H9 (cell line): Measurements from ENCODE around the gene B3GALT5. TPM values are rescaled to one million over a fixed set of nuclear protein-coding genes. Genes with fewer than 3 reads are reported as not detected.

Experiments used
- DNase-seq: peaks from one replicate; pipeline ENCODE4 v3.0.0-alpha.2; 2017
- H2AFZ ChIP-seq: one replicate; pipeline ENCODE4 v1.6.1; 2013; ENCODE audit warnings: mild to moderate bottlenecking, low read length, control low read depth, moderate library complexity
- H2AK5ac ChIP-seq: 2 replicates; pipeline ENCODE4 v1.6.1; 2013; ENCODE audit warnings: low read length, control low read depth, mixed read lengths; ENCODE audit not compliant: insufficient read length
- H2BK120ac ChIP-seq: one replicate; pipeline ENCODE4 v1.6.1; 2013; ENCODE audit warnings: low read depth, mild to moderate bottlenecking, low read length, control low read depth, inconsistent platforms; ENCODE audit not compliant: poor library complexity, severe bottlenecking
- H2BK12ac ChIP-seq: 2 replicates; pipeline ENCODE4 v1.6.1; 2013; ENCODE audit warnings: low read length, control low read depth, mixed read lengths, low read depth; ENCODE audit not compliant: insufficient read length
- H2BK15ac ChIP-seq: 2 replicates; pipeline ENCODE4 v1.6.1; 2013; ENCODE audit warnings: low read depth, low read length, control low read depth
- H2BK20ac ChIP-seq: one replicate; pipeline ENCODE4 v1.6.1; 2013; ENCODE audit warnings: low read depth, mild to moderate bottlenecking, low read length, control low read depth, inconsistent platforms; ENCODE audit not compliant: poor library complexity, severe bottlenecking
- H2BK5ac ChIP-seq: 2 replicates; pipeline ENCODE4 v1.6.1; 2013; ENCODE audit warnings: low read length, control low read depth, mixed read lengths; ENCODE audit not compliant: insufficient read length
- H3K14ac ChIP-seq: 2 replicates; pipeline ENCODE4 v1.6.1; 2013; ENCODE audit warnings: low read length, control low read depth; ENCODE audit not compliant: insufficient read depth
- H3K18ac ChIP-seq: 2 replicates; pipeline ENCODE4 v1.6.1; 2013; ENCODE audit warnings: low read depth, mild to moderate bottlenecking, mixed read lengths, low read length, control low read depth; ENCODE audit not compliant: insufficient read length
- H3K23ac ChIP-seq: 2 replicates; pipeline ENCODE4 v1.6.1; 2013; ENCODE audit warnings: low read length, control low read depth, mixed read lengths, low read depth; ENCODE audit not compliant: insufficient read length
- H3K23me2 ChIP-seq: 2 replicates; pipeline ENCODE4 v1.6.1; 2013; ENCODE audit warnings: low read depth, mild to moderate bottlenecking, mixed read lengths, low read length, control low read depth; ENCODE audit not compliant: insufficient read length, poor library complexity, severe bottlenecking
- H3K27ac ChIP-seq: 2 replicates; pipeline ENCODE4 v1.5.1; 2013; ENCODE audit warnings: low read length, control low read depth, mixed read lengths, low read depth; ENCODE audit not compliant: insufficient read length
- H3K27me3 ChIP-seq: 2 replicates; pipeline ENCODE4 v1.6.1; 2013; ENCODE audit warnings: low read length, control low read depth, inconsistent platforms; ENCODE audit not compliant: insufficient read depth
- H3K4ac ChIP-seq: 2 replicates; pipeline ENCODE4 v1.6.1; 2013; ENCODE audit warnings: low read depth, mild to moderate bottlenecking, control low read depth, inconsistent platforms, low read length, moderate library complexity
- H3K4me1 ChIP-seq: 2 replicates; pipeline ENCODE4 v1.6.1; 2013; ENCODE audit warnings: low read length, control low read depth, inconsistent platforms; ENCODE audit not compliant: insufficient read depth
- H3K4me2 ChIP-seq: 2 replicates; pipeline ENCODE4 v1.6.1; 2013; ENCODE audit warnings: low read length, control low read depth, mixed read lengths; ENCODE audit not compliant: insufficient read length, insufficient read depth
- H3K56ac ChIP-seq: 2 replicates; pipeline ENCODE4 v1.6.1; 2013; ENCODE audit warnings: low read depth, mild to moderate bottlenecking, mixed read lengths, low read length, control low read depth; ENCODE audit not compliant: insufficient read length
- H3K79me1 ChIP-seq: 2 replicates; pipeline ENCODE4 v1.6.1; 2013; ENCODE audit warnings: low read depth, mild to moderate bottlenecking, moderate library complexity, low read length, control low read depth, inconsistent platforms; ENCODE audit not compliant: insufficient read depth, poor library complexity, severe bottlenecking
- H3K79me2 ChIP-seq: 2 replicates; pipeline ENCODE4 v1.6.1; 2013; ENCODE audit warnings: low read length, control low read depth, inconsistent platforms; ENCODE audit not compliant: insufficient read depth
- H3K9ac ChIP-seq: 2 replicates; pipeline ENCODE4 v1.6.1; 2013; ENCODE audit warnings: low read length, control low read depth, mixed read lengths; ENCODE audit not compliant: insufficient read length; ENCODE audit errors: extremely low read depth
- H3K9me3 ChIP-seq: one replicate; pipeline ENCODE4 v1.6.1; 2013; ENCODE audit warnings: low read depth, low read length, inconsistent platforms; ENCODE audit not compliant: control insufficient read depth
- H3T11ph ChIP-seq: one replicate; pipeline ENCODE4 v1.6.1; 2013; ENCODE audit warnings: mild to moderate bottlenecking, low read length, control low read depth, inconsistent platforms
- H4K20me1 ChIP-seq: one replicate; pipeline ENCODE4 v1.6.1; 2013; ENCODE audit not compliant: control insufficient read depth, insufficient read length, insufficient read depth
- H4K5ac ChIP-seq: 2 replicates; pipeline ENCODE4 v1.6.1; 2013; ENCODE audit warnings: low read depth, mild to moderate bottlenecking, mixed read lengths, low read length, control low read depth; ENCODE audit not compliant: insufficient read length
- H4K8ac ChIP-seq: replicated peaks from 2 replicates; pipeline ENCODE4 v1.6.1; 2013; ENCODE audit warnings: low read length, control low read depth, mixed read lengths, low read depth; ENCODE audit not compliant: insufficient read length
- H4K91ac ChIP-seq: 2 replicates; pipeline ENCODE4 v1.6.1; 2013; ENCODE audit warnings: low read depth, mild to moderate bottlenecking, moderate library complexity, mixed read lengths, low read length, control low read depth; ENCODE audit not compliant: insufficient read length
- H3K27ac Mint-ChIP-seq, 3 experiments: 2 replicates in 2 of 3; 3 replicates in 1 of 3; pipeline ENCODE4 v1.8.0; 2020 to 2021; ENCODE audit warnings: mixed read lengths in 3 of 3, mild to moderate bottlenecking in 1 of 3, moderate library complexity in 1 of 3
- H3K27me3 Mint-ChIP-seq: 2 replicates; pipeline ENCODE4 v1.8.0; 2021; ENCODE audit warnings: low read depth, mild to moderate bottlenecking, moderate library complexity, mixed read lengths
- H3K36me3 Mint-ChIP-seq, 3 experiments: 2 replicates in 2 of 3; 3 replicates in 1 of 3; pipeline ENCODE4 v1.8.0; 2020 to 2021; ENCODE audit warnings: low read depth in 3 of 3, mixed read lengths in 3 of 3; ENCODE audit not compliant: insufficient read depth in 1 of 3
- H3K4me1 Mint-ChIP-seq, 2 experiments: 2 replicates each; pipeline ENCODE4 v1.8.0; 2020; ENCODE audit warnings: mixed read lengths in 2 of 2
- H3K4me3 Mint-ChIP-seq, 2 experiments: 2 replicates in 1 of 2; 3 replicates in 1 of 2; pipeline ENCODE4 v1.8.0; 2020 to 2021; ENCODE audit warnings: mild to moderate bottlenecking in 2 of 2, mixed read lengths in 2 of 2, moderate library complexity in 1 of 2
- H3K9me3 Mint-ChIP-seq, 2 experiments: 2 replicates in 1 of 2; 3 replicates in 1 of 2; pipeline ENCODE4 v1.8.0; 2020; ENCODE audit warnings: mild to moderate bottlenecking in 2 of 2, mixed read lengths in 2 of 2, moderate library complexity in 1 of 2
- CTCF ChIP-seq: fragments of 200-600 bp; sonication (generic); conservative IDR thresholded peaks from 3 replicates; pipeline ENCODE4 v1.8.0; 2021; ENCODE audit warnings: antibody characterized with exemption, mild to moderate bottlenecking
- total RNA-seq: library from RNA; stranded (reverse); gene quantifications from 2 replicates; pipeline ENCODE4 v1.2.1, GENCODE V29; 2021

B3GALT5 gene
- total RNA-seq, 1 experiment from 2014 or later, result 24.7 TPM

GRCh38 chr21:39620856-39621255 lies 8.1 kb downstream of the B3GALT5 start:
- Mint-ChIP-seq H3K4me3 (no peak overlapping the region), H3K36me3 (peaks cover 52 to 64% (median 58%) of the 10 kb centered on the region in 3 experiments), H3K9me3 (peaks cover 0 to 21% of the 10 kb centered on the region in 2 experiments; a peak in 4 of 5 replicates), H3K27ac (no peak overlapping the region), H3K4me1 (peaks cover 16 to 21% of the 10 kb centered on the region in 2 experiments), H3K27me3 (no peaks in the 10 kb centered on the region)
- Histone ChIP-seq H3T11ph (no peak overlapping the region), H3K23ac (no peak overlapping the region), H3K4me2 (no peak overlapping the region), H2BK15ac (no peak overlapping the region), H2AK5ac (no peak overlapping the region), H2BK5ac (no peak overlapping the region), H4K20me1 (no peaks in the 10 kb centered on the region), H3K9ac (no peak overlapping the region), H3K27ac (no peak overlapping the region), H3K79me1 (peaks cover 4% of the 10 kb centered on the region), H3K79me2 (peaks cover 18% of the 10 kb centered on the region; the same call in 1 of the 2 replicates), H3K27me3 (no peaks in the 10 kb centered on the region), H2BK120ac (no peak overlapping the region), H3K4me1 (no peaks in the 10 kb centered on the region), H4K8ac (no peak overlapping the region), H3K18ac (no peak overlapping the region), H4K5ac (no peak overlapping the region), H4K91ac (no peak overlapping the region), H2AFZ (no peak overlapping the region), H3K4ac (no peak overlapping the region), H3K14ac (no peak overlapping the region), H3K56ac (no peak overlapping the region), H3K23me2 (no peaks in the 10 kb centered on the region), H2BK20ac (no peak overlapping the region), H2BK12ac (no peak overlapping the region), H3K9me3 (no peaks in the 10 kb centered on the region)
- no peak for TF ChIP-seq CTCF
- DNase-seq, result no peak
